ENCODE results near the gene CENPK.

DNA sequence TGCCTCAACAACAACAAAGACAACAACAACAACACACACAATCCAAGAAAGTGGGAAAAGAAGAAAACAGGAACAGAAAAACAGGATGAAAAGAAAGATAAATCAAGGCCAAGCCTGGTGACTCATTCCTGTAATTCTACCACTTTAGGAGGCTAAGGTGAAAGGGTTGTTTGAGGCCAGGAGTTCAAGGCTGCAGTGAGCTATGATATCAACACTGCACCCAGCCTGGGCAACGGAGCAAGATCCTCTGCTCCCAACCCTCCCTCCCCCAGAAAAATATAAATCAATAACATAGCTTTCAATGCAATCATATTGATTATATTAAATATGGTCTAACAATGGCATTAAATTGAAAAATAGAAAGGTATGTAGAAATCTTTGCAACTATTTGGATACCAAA lies 32.1 kb downstream of the CENPK start:
- TF ChIP-seq, protein P1, sequence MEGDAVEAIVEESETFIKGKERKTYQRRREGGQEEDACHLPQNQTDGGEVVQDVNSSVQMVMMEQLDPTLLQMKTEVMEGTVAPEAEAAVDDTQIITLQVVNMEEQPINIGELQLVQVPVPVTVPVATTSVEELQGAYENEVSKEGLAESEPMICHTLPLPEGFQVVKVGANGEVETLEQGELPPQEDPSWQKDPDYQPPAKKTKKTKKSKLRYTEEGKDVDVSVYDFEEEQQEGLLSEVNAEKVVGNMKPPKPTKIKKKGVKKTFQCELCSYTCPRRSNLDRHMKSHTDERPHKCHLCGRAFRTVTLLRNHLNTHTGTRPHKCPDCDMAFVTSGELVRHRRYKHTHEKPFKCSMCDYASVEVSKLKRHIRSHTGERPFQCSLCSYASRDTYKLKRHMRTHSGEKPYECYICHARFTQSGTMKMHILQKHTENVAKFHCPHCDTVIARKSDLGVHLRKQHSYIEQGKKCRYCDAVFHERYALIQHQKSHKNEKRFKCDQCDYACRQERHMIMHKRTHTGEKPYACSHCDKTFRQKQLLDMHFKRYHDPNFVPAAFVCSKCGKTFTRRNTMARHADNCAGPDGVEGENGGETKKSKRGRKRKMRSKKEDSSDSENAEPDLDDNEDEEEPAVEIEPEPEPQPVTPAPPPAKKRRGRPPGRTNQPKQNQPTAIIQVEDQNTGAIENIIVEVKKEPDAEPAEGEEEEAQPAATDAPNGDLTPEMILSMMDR (IDR thresholded peaks at IDR 0.05), result no peak
- TF ChIP-seq EZH2 (IDR thresholded peaks at IDR 0.05), result no peak

All from neural progenitor cell (in vitro differentiated cells).